Heart left ventricle (tissue), 16 donors: ENCODE measurements around the gene SPATA24. TPM values are rescaled to one million over a fixed set of nuclear protein-coding genes. Genes with fewer than 3 reads are reported as not detected.

Experiments
- ATAC-seq, 4 donors: fragments of 200-7000 bp; cut with Tn5 transposase; one replicate each; pipeline ENCODE4 v1.9.1; 2020 to 2022; ENCODE audit warnings: moderate library complexity in 4 of 4, mild to moderate bottlenecking in 3 of 4, moderate number of reproducible peaks in 1 of 4
- DNase-seq, 5 donors: peaks; one replicate each; pipeline ENCODE4 v3.0.0-alpha.2; 2020
- H3K27ac ChIP-seq, 12 donors: fragments of 200-600 bp; sonication (generic) in 4 of 12; one replicate each; pipeline versions ENCODE4 v1.5.0 to v1.8.0; 2016 to 2022; ENCODE audit warnings: mild to moderate bottlenecking in 2 of 12
- H3K27me3 ChIP-seq, 9 donors: fragments of 200-600 bp; sonication (generic) in 2 of 9; one replicate each; pipeline versions ENCODE4 v1.5.1 to v1.8.0; 2016 to 2022; ENCODE audit warnings: mild to moderate bottlenecking in 3 of 9
- H3K36me3 ChIP-seq, 9 donors: fragments of 200-600 bp; sonication (generic) in 2 of 9; one replicate each; pipeline versions ENCODE4 v1.5.0 to v1.8.0; 2018 to 2022; ENCODE audit warnings: mild to moderate bottlenecking in 2 of 9
- H3K4me1 ChIP-seq, 12 donors: fragments of 200-600 bp; sonication (generic) in 4 of 12; one replicate each; pipeline versions ENCODE4 v1.5.0 to v1.8.0; 2016 to 2022; ENCODE audit warnings: mild to moderate bottlenecking in 3 of 12
- H3K4me3 ChIP-seq, 12 donors: fragments of 200-600 bp; sonication (generic) in 4 of 12; one replicate each; pipeline versions ENCODE4 v1.5.0 to v1.8.0; 2017 to 2022; ENCODE audit warnings: mild to moderate bottlenecking in 9 of 12, moderate library complexity in 4 of 12
- H3K9me3 ChIP-seq, 12 donors: fragments of 200-600 bp; sonication (generic) in 4 of 12; one replicate each; pipeline versions ENCODE4 v1.5.0 to v1.8.0; 2016 to 2022; ENCODE audit warnings: mild to moderate bottlenecking in 1 of 12
- POLR2A ChIP-seq, 2 donors: fragments of 450-650 bp; IDR thresholded peaks; one replicate each; pipeline ENCODE4 v1.6.1; 2017; ENCODE audit warnings: antibody characterized with exemption in 2 of 2, mild to moderate bottlenecking in 2 of 2, moderate library complexity in 2 of 2
- WGBS, 4 donors: extraction: QIAGEN DNeasy Blood & Tissue Kit in 2 of 4; methylation state at CpG; one replicate each; pipeline versions ENCODE4 v1.1.5 to v1.1.7; 2013 to 2018; 5-methylcytosine and 5-hydroxymethylcytosine counted together
- intact Hi-C, 10 donors: fragments of 100-400 bp; cut with DNase I; formaldehyde crosslinking; loops; one replicate each; pipeline versions ENCODE4 v1.11.1 to v1.14.2; 2022
- polyA plus RNA-seq, 2 donors: library from polyadenylated mRNA; stranded (reverse); fragments of 200-250 nt; gene quantifications; one replicate each; pipeline ENCODE4 v1.2.3, GENCODE V29; 2013
- total RNA-seq, 9 donors: library from RNA; depleted of rRNA in 2 of 9; stranded (reverse); fragments of >200 nt in 2 of 9; fragmentation: NEBNext Ultra II Directional in 3 of 9; extraction: Animal tissue kit (Norgen Biotek cat#: 25700) in 3 of 9; gene quantifications; one replicate each; pipeline versions ENCODE4 v1.1.0 to v1.2.4, GENCODE V29; 2016 to 2023
- TF ChIP-seq, protein P1 (sequence below), 12 donors: fragments of 200-600 bp; sonication (generic) in 4 of 12; IDR thresholded peaks; one replicate each; pipeline versions ENCODE4 v1.5.0 to v1.8.0; 2018 to 2022; ENCODE audit warnings: antibody characterized with exemption in 12 of 12, mild to moderate bottlenecking in 5 of 12
- donor health status: ischemic (EF 13 %, LVEDD 7.1; RV severe dilation, severe dysfunction).
- donor health status: healthy with polysubstance abuse.
- donor health status: DM: no; HTN: yes; CAD: no.
- donor health status: DM: no; HTN: no; CAD: no.
- donor health status: ischemic (EF 25% LVEDD 6.9; RV normal size, moderate dysfunction).
- donor health status: ischemic (EF 25% LVEDD 5.7; RV mildly dilated, moderate dysfunction).
- donor health status: healthy.
- donor health status: DM: yes; HTN: yes; CAD: no.
- donor health status: ischemic (EF 35%, LVEDD 5.7; RV mildly dilated, moderate dysfunction).
- donor health status: nonischemic (EF 11% LVEDD 7.7; RV severe dilation, severe dysfunction).
- donor health status: DM: yes; HTN: yes; CAD: no.
- donor health status: PGD.
- donor health status: ischemic (EF 29% LVEDD 5.4; RV normal size, mild dysfunction).
- donor health status: nonischemic (EF 23%, LVEDD 6.1; RV moderate dilation, normal function).

Gene SPATA24
- total and polyA plus RNA-seq, 11 donors = 10.7 to 37.8 (median 16.0) TPM

DNA sequence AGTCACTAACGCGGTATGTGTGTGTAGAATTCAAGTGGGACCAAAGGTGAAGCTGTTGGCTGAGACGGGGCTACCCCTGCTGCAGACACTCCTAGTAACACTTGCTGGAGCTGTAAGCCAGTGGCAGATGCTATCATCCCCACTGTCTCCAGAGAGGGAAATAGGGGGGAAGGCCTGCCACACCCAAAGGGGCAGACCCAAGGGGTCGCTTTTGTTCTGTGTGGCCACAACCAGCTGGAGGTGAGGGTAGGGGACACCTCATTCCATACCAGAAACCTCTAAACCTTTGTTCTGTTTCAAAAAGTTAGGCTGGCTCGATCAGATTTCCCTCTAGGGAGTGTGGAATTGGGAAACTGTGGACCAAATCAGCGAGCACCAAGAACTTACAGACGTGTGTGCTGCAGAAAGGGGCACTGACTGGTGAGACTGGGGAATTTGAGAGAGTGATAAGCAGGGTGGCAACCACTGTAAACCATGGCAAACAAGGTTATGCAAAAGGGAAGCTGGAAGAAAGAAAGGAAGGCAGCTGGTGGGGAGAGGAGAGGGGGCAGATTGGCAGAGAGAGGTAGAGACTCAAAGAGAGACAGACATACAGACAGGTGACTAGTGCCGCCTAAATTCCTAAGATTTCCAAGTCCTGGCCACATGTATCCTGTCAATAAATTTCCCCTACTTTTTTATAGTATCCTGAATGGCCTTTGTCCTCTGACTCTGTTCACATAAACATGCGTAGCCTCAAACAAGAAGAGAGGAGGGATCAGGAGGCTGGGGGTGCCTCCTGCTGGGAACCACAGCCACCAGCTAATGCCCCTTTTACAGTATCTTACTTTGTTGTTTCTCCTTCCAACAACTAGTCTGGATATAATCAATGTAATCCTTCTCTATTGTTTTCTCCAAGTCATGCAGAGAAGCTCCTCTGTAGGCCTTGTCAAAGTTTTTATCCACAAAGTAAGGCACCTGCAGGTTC lies 15.6 kb upstream of the SPATA24 start:
- intact Hi-C loops = loop anchor here in 5 of 10 donors (2.0 to 10.0 kb wide), 4 partner anchors 32 to 345 kb away; partner anchors contain the start of gene MZB1 (in 1 of the 5)
- H3K4me3 ChIP-seq = no peak overlapping the region
- DNase-seq (no peak), ATAC-seq (peak; percentile 1 to 45 (median 36))
- WGBS, 4 donors = 42 to 50% (median 45%) methylated on average over 9 of the region's 9 CpGs
- H3K9me3 ChIP-seq = no peaks in the 10 kb centered on the region
- peaks cover 0 to 54% (median 44%) of the 10 kb centered on the region in 9 donors for H3K36me3 ChIP-seq
- no peaks in the 10 kb centered on the region for H3K27me3 ChIP-seq
- TF ChIP-seq, protein P1, sequence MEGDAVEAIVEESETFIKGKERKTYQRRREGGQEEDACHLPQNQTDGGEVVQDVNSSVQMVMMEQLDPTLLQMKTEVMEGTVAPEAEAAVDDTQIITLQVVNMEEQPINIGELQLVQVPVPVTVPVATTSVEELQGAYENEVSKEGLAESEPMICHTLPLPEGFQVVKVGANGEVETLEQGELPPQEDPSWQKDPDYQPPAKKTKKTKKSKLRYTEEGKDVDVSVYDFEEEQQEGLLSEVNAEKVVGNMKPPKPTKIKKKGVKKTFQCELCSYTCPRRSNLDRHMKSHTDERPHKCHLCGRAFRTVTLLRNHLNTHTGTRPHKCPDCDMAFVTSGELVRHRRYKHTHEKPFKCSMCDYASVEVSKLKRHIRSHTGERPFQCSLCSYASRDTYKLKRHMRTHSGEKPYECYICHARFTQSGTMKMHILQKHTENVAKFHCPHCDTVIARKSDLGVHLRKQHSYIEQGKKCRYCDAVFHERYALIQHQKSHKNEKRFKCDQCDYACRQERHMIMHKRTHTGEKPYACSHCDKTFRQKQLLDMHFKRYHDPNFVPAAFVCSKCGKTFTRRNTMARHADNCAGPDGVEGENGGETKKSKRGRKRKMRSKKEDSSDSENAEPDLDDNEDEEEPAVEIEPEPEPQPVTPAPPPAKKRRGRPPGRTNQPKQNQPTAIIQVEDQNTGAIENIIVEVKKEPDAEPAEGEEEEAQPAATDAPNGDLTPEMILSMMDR (IDR thresholded peaks at IDR 0.05) = peak in 5 of 12 donors; percentile 8 to 34 (median 9)
- no peak for TF ChIP-seq POLR2A (IDR thresholded peaks at IDR 0.05)
- H3K4me1 ChIP-seq = peaks cover 18 to 67% (median 55%) of the 10 kb centered on the region in 12 donors
- H3K27ac ChIP-seq = peak overlapping the region; percentile 81 to 96 (median 91)

DNA sequence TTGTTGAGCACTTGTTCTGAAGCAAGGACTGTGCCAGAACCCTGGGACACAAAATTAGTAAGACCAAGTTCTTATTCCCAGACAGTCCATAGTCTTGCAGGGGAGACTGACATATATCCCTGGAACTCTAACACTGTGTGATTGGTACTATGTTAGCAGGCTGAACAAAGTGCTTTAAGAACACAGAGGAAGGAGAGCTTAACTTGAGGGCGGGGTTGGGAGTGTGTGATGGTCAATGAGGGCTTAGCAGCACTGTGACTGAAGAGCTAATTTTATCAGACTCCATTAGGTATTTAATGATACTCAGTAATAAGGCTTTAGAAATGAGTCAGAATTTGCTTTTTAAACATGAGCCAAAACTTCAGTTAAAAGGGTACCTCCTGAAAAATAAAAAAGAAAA lies 14.9 kb upstream of the SPATA24 start:
- Histone ChIP-seq H3K4me1 (peaks cover 18 to 74% (median 62%) of the 10 kb centered on the region in 12 donors), H3K9me3 (no peaks in the 10 kb centered on the region), H3K36me3 (peaks cover 0 to 49% (median 38%) of the 10 kb centered on the region in 9 donors), H3K27me3 (no peaks in the 10 kb centered on the region), H3K27ac (peak overlapping the region; percentile 81 to 96 (median 91)), H3K4me3 (no peak overlapping the region)
- intact Hi-C loops = no loop called here
- ATAC-seq = peak; percentile 60 to 69 (median 66)
- TF ChIP-seq POLR2A (IDR thresholded peaks at IDR 0.05) = no peak
- TF ChIP-seq, protein P1 (IDR thresholded peaks at IDR 0.05) = no peak
- peak in 2 of 5 donors; percentile 46 to 47 for DNase-seq
- WGBS, 4 donors = 32 to 38% (median 36%) methylated on average over 1 of the region's 1 CpG

DNA sequence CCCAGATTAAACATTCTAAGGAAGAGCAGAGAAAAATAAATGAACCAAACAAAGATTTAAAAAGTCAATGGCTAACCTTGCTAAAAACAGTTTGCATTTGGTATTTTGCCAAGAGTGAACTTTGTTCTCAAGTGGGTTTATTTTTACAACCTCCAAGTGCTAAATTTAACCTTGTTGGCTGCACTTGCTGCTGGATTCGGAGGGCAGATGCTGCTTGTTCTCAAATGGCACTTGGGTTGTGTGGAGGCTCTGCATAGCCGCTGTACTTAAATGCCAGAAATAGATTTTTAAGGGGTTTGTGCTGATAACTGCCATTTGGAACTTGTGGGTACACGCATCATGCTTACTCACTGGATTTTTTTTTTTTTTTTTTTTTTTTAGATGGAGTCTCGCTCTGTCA lies 13.3 kb upstream of the SPATA24 start:
- peak in 4 of 5 donors; percentile 73 to 82 (median 78) for DNase-seq
- intact Hi-C loops = loop anchor here in 2 of 10 donors (1.0 to 2.0 kb wide), 2 partner anchors 22 kb away; partner anchors contain the start of gene PROB1 (in 2 of the 2)
- peaks cover 0 to 53% (median 39%) of the 10 kb centered on the region in 9 donors for H3K36me3 ChIP-seq

More for the DNA sequence above, 13.3 kb upstream of the SPATA24 start:
- Histone ChIP-seq H3K9me3 (no peaks in the 10 kb centered on the region), H3K4me1 (peaks cover 18 to 73% (median 63%) of the 10 kb centered on the region in 12 donors), H3K4me3 (no peak overlapping the region), H3K27ac (peak overlapping the region; percentile 81 to 96 (median 91)), H3K27me3 (no peaks in the 10 kb centered on the region)
- ATAC-seq = peak; percentile 63 to 73 (median 70)
- WGBS, 4 donors = 27 to 37% (median 32%) methylated on average over 4 of the region's 4 CpGs
- no peak for TF ChIP-seq POLR2A (IDR thresholded peaks at IDR 0.05)
- TF ChIP-seq, protein P1 (IDR thresholded peaks at IDR 0.05) = no peak
